K562 (cell line): ENCODE data around the gene UQCRC1. TPM values are rescaled to one million over a fixed set of nuclear protein-coding genes. Genes with fewer than 3 reads are reported as not detected.
A peak's percentile ranks its signal among the peaks of the same experiment; 100 is the strongest.

ENCODE experiments used
- ATAC-seq: fragments of 200-7000 bp; cut with Tn5 transposase; 3 replicates; pipeline ENCODE4 v1.9.1; 2020; ENCODE audit warnings: moderate library complexity
- BruUV-seq: library from RNA; stranded (reverse); fragments of 400-500 nt; replicated peaks from 2 replicates; lab custom pipeline; 2021; lab: Mats Ljungman, UMichigan
- CTCF ChIA-PET: fragments of 300-600 bp; formaldehyde crosslinking; extraction: SDS; loops from one replicate; lab custom pipeline; 2021; ENCODE audit warnings: low intra/inter-chr PET ratio; lab: Yijun Ruan, JAX
- POLR2A ChIA-PET: fragments of 300-600, 350-650 bp; sonication (Branson Sonifier 250); formaldehyde crosslinking; extraction: SDS; loops from one replicate; lab custom pipeline; 2021; ENCODE audit warnings: antibody characterized with exemption, inconsistent platforms; lab: Yijun Ruan, JAX
- DNase-seq, 4 experiments: peaks; one replicate each; pipeline versions ENCODE4 v3.0.0 to v3.0.0-alpha.2; 2011 to 2018; ENCODE audit warnings: low spot score in 3 of 4, mixed read lengths in 3 of 4; ENCODE audit errors: extremely low read depth in 1 of 4
- FAIRE-seq: peaks from 2 replicates; lab custom pipeline; 2011; peaks lifted over from hg19 to GRCh38; lab: Jason Lieb, UNC
- H2AFZ ChIP-seq: 2 replicates; pipeline ENCODE4 v1.6.0; 2011; ENCODE audit warnings: low read depth, low read length, control low read depth, inconsistent platforms
- H3K27ac ChIP-seq: fragments of 200-600 bp; 3 replicates; pipeline ENCODE4 v1.8.0; 2011; ENCODE audit warnings: low read depth, mild to moderate bottlenecking, control low read depth, inconsistent platforms, low read length, moderate library complexity, mixed read lengths; ENCODE audit errors: extremely low read depth
- H3K27me3 ChIP-seq, 2 experiments: fragments of 300-600 bp in 1 of 2; 2 replicates in 1 of 2; 3 replicates in 1 of 2; pipeline versions ENCODE4 v1.6.0 to v1.8.0; 2011; ENCODE audit warnings: inconsistent platforms in 2 of 2, low read length in 2 of 2, mild to moderate bottlenecking in 1 of 2, mixed read lengths in 1 of 2, moderate library complexity in 1 of 2; ENCODE audit not compliant: control insufficient read depth in 2 of 2, insufficient read depth in 2 of 2
- H3K36me3 ChIP-seq: fragments of 300-600 bp; 3 replicates; pipeline ENCODE4 v1.8.0; 2011; ENCODE audit warnings: mild to moderate bottlenecking, low read length, inconsistent platforms; ENCODE audit not compliant: control insufficient read depth, insufficient read depth
- H3K4me1 ChIP-seq, 2 experiments: fragments of 200-600 bp in 1 of 2; replicated peaks in 1 of 2; 2 replicates in 1 of 2; 3 replicates in 1 of 2; pipeline versions ENCODE4 v1.5.1 to v1.8.0; 2011; ENCODE audit warnings: inconsistent platforms in 2 of 2, low read length in 2 of 2, mild to moderate bottlenecking in 1 of 2, mixed read lengths in 1 of 2, moderate library complexity in 1 of 2; ENCODE audit not compliant: control insufficient read depth in 2 of 2, insufficient read depth in 2 of 2
- H3K4me2 ChIP-seq: 2 replicates; pipeline ENCODE4 v1.6.1; 2011; ENCODE audit warnings: low read length, control low read depth, inconsistent platforms, mixed read lengths; ENCODE audit not compliant: insufficient read depth
- H3K4me3 ChIP-seq: fragments of 200-600 bp; sonication (generic), shearing (Covaris generic); 2 replicates; pipeline ENCODE4 v1.5.1; 2016; ENCODE audit warnings: control low read depth, inconsistent platforms
- H3K79me2 ChIP-seq: fragments of 200-600 bp; 3 replicates; pipeline ENCODE4 v1.8.0; 2011; ENCODE audit warnings: low read length, inconsistent platforms; ENCODE audit not compliant: control insufficient read depth, insufficient read depth
- H3K9ac ChIP-seq, 2 experiments: 2 replicates each; pipeline versions ENCODE4 v1.6.0 to v1.6.1; 2011; ENCODE audit warnings: low read depth in 2 of 2, low read length in 2 of 2, control low read depth in 1 of 2, inconsistent platforms in 1 of 2, mild to moderate bottlenecking in 1 of 2, mixed read lengths in 1 of 2; ENCODE audit not compliant: insufficient read depth in 1 of 2
- H3K9me1 ChIP-seq: one replicate; pipeline ENCODE4 v1.6.0; 2011; ENCODE audit warnings: inconsistent platforms, mild to moderate bottlenecking, low read length, moderate library complexity; ENCODE audit not compliant: control insufficient read depth, insufficient read depth
- H3K9me3 ChIP-seq: replicated peaks from 2 replicates; pipeline ENCODE4 v1.5.1; 2011; ENCODE audit warnings: low read depth, low read length, inconsistent platforms; ENCODE audit not compliant: control insufficient read depth, insufficient read depth
- H4K20me1 ChIP-seq: replicated peaks from 2 replicates; pipeline ENCODE4 v1.6.1; 2011; ENCODE audit warnings: low read length, inconsistent platforms, mixed read lengths; ENCODE audit not compliant: control insufficient read depth, insufficient read depth
- CHD2 ChIP-seq: IDR thresholded peaks from 2 replicates; pipeline ENCODE4 v1.6.1; 2011; ENCODE audit warnings: low read depth, low read length
- ESRRB ChIP-seq: fragments of 250-450 bp; sonication (Bioruptor Pico); IDR thresholded peaks from 2 replicates; pipeline ENCODE4 v1.5.0; 2020; ENCODE audit warnings: mild to moderate bottlenecking, moderate library complexity, borderline replicate concordance
- FOXJ3 ChIP-seq: sonication (generic); formaldehyde crosslinking; IDR thresholded peaks from 2 replicates; pipeline ENCODE4 v1.4.0; 2020; ENCODE audit warnings: mild to moderate bottlenecking, missing genetic modification reagents
- SNRNP70 ChIP-seq: fragments of 200-400 bp; formaldehyde crosslinking; optimal IDR thresholded peaks from 2 replicates; pipeline ENCODE3; 2017; ENCODE audit warnings: low read depth, low read length
- TCF3 ChIP-seq: sonication (generic); formaldehyde crosslinking; IDR thresholded peaks from 2 replicates; pipeline ENCODE4 v1.4.0; 2020; ENCODE audit warnings: mild to moderate bottlenecking, missing genetic modification reagents
- TOE1 ChIP-seq, 2 experiments: fragments of 450-650 bp in 1 of 2; sonication (generic) in 1 of 2; formaldehyde crosslinking in 1 of 2; IDR thresholded peaks; 2 replicates each; pipeline versions ENCODE4 v1.7.1 to v1.8.0; 2016 to 2022; ENCODE audit warnings: borderline replicate concordance in 2 of 2, mild to moderate bottlenecking in 2 of 2, antibody characterized with exemption in 1 of 2, inconsistent platforms in 1 of 2, low read depth in 1 of 2, missing genetic modification reagents in 1 of 2, moderate library complexity in 1 of 2
- ZNF140 ChIP-seq: fragments of 250-450 bp; sonication (Bioruptor Pico); IDR thresholded peaks from 2 replicates; pipeline ENCODE4 v1.8.0; 2021; ENCODE audit warnings: moderate library complexity, mild to moderate bottlenecking, inconsistent platforms
- WGBS: fragments of 100-300 bp; shearing (Covaris generic); methylation state at CpG from one replicate; pipeline ENCODE4 v1.1.6; 2016; ENCODE audit warnings: low coverage, mixed read lengths; ENCODE audit not compliant: insufficient coverage; ENCODE audit errors: missing lambda C conversion rate; 5-methylcytosine and 5-hydroxymethylcytosine counted together
- in situ Hi-C: fragments of 300-500 bp; cut with MboI; formaldehyde crosslinking; loops from 4 replicates; pipeline ENCODE4 v1.15.0; 2018; ENCODE audit warnings: inconsistent platforms, mixed read lengths
- intact Hi-C: fragments of 100-400 bp; cut with micrococcal nuclease; formaldehyde crosslinking; loops from 2 replicates; pipeline ENCODE4 v1.14.2; 2022
- polyA plus RNA-seq, 8 experiments: library from polyadenylated mRNA; depleted of rRNA in 4 of 8; stranded (reverse) in 5 of 8; unstranded in 3 of 8; fragments of >200 nt; fragmentation: Nextera tagmentation in 2 of 8; fragmentation: Illumina TruSeq in 1 of 8; extraction: Ambion mirVana in 2 of 8; extraction: Trizol in 1 of 8; gene quantifications; 2 replicates each; pipeline versions ENCODE4 v1.2.1 to v1.2.3, GENCODE V29; 2011 to 2014; ENCODE audit warnings: inconsistent platforms in 1 of 8, missing spikeins in 1 of 8
- total RNA-seq, 7 experiments: library from RNA; depleted of rRNA in 6 of 7; stranded (reverse); fragments of >200 nt in 6 of 7; fragmentation: Illumina TruSeq in 2 of 7; extraction: Trizol in 2 of 7; gene quantifications; 2 replicates each; pipeline versions ENCODE4 v1.2.1 to v1.2.3, GENCODE V29; 2011 to 2021; ENCODE audit warnings: low replicate concordance in 1 of 7

UQCRC1 gene
- total and polyA plus RNA-seq, 9 of the 15 experiments (the other 6 are each of a cell fraction or from before 2014, with no cell fraction given), result 125 to 424 (median 268) TPM

DNA sequence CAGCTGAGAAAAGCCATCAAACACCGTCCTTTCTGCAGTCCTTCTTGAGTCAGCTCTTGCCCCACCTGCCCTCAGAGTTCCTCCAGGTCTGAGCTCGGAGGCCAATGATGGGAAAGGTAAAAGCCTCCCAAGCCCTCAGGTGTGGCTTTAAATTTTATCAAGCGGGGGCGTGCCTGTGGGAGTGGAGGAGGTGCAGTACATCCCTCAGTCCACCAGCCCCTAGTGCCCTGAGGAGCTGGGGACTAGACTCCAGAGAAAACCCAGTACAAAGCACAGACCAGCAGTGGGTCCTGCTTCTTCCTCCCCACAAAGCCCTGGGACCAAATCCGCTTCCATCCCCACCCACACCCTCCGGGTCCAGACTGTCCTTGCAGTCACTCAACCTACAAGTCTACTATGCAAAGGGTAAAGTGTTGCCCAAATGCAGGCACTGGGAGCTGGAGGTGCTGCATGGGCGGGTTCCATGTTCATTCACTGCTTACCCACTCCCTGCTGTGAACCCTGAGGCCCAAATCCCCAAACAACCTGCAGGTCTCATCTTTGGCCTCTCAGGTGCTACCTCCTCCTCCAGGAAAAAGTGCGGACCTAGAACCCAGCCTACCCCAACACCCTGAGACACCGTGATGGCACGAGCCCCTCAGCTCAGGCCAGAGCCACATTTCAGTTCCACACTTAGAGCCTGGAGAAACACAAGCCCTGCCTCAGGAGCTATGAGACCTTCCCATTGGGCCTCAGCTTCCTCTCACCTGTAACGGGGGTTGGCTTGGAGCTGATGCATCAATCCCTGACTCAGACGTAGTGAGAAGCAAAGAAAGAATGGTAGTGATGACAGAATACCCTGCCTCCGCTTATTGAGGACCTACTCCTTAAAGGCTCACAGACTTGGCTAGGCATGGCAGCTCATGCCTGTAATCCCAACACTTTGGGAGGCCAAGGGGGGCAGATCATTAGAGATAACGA, 55.3 kb downstream of the UQCRC1 start:
- WGBS, result 73% methylated on average over 12 of the region's 14 CpGs
- ATAC-seq (no peak), DNase-seq (no peak), FAIRE-seq (no peak)
- in situ Hi-C loops (no loop called here), intact Hi-C loops (loop anchor here (10.0 kb wide), 1 partner anchor 279 kb away; no protein-coding TSS in a partner anchor)
- Histone ChIP-seq H2AFZ (no peak overlapping the region), H3K4me2 (peak overlapping the region; percentile 84), H3K4me3 (no peak overlapping the region), H3K9ac (peak overlapping the region; percentile 39 to 73; a peak in 3 of 4 replicates), H3K4me1 (peaks cover 30 to 42% of the 10 kb centered on the region in 2 experiments; a peak in 4 of 5 replicates), H3K36me3 (peaks cover 39% of the 10 kb centered on the region; the same call in 2 of the 3 replicates), H3K9me3 (no peaks in the 10 kb centered on the region), H3K9me1 (peaks cover 11% of the 10 kb centered on the region), H4K20me1 (peaks cover 6% of the 10 kb centered on the region; the same call in 1 of the 2 replicates), H3K27ac (no peak overlapping the region; the same call in 1 of the 3 replicates)
- BruUV-seq, result no TSS peak
- POLR2A ChIA-PET, result interaction anchor here (0.5 to 0.8 kb wide), 5 partner anchors 20 to 266 kb away, joined by 3 to 6 read pairs (median 4); no protein-coding TSS in a partner anchor
- CTCF ChIA-PET, result no interaction called here
- TF ChIP-seq SNRNP70 (no peak), CHD2 (no peak), ESRRB (CRISPR knock-in tag) (no peak), TCF3 (CRISPR knock-in tag) (no peak), FOXJ3 (CRISPR knock-in tag) (no peak), TOE1 (IDR thresholded peaks at IDR 0.05; ENCODE audit: borderline replicate concordance) (no peak), TOE1 (CRISPR knock-in tag; IDR thresholded peaks at IDR 0.05; ENCODE audit: borderline replicate concordance, low read depth) (no peak), ZNF140 (no peak)
- TF ChIP-seq, all 486 proteins: peak for 0
- Histone ChIP-seq H3K79me2 (peaks cover 53% of the 10 kb centered on the region), H3K27me3 (no peaks in the 10 kb centered on the region)
